Tibial nerve (tissue), 4 donors: Measurements from ENCODE around the gene RHBDD1. TPM values are rescaled to one million over a fixed set of nuclear protein-coding genes. Genes with fewer than 3 reads are reported as not detected.
A peak's percentile ranks its signal among the peaks of the same experiment; 100 is the strongest.

Experiments
- DNase-seq, 2 donors: peaks; one replicate each; pipeline ENCODE4 v3.0.0-alpha.2; 2019; ENCODE audit warnings: low spot score in 2 of 2
- H3K27ac ChIP-seq, 4 donors: fragments of 200-600 bp; sonication (generic) in 3 of 4; one replicate each; pipeline ENCODE4 v1.5.1; 2017 to 2019; ENCODE audit warnings: mild to moderate bottlenecking in 1 of 4
- H3K27me3 ChIP-seq, 2 donors: fragments of 200-600 bp; sonication (generic) in 1 of 2; one replicate each; pipeline versions ENCODE4 v1.5.1 to v1.6.0; 2017 to 2019
- H3K36me3 ChIP-seq, 3 donors: fragments of 200-600 bp; sonication (generic); one replicate each; pipeline ENCODE4 v1.5.1; 2018 to 2019
- H3K4me1 ChIP-seq, 4 donors: fragments of 200-600 bp; sonication (generic) in 3 of 4; one replicate each; pipeline ENCODE4 v1.5.1; 2017 to 2019
- H3K4me3 ChIP-seq, 4 donors: fragments of 200-600 bp; sonication (generic) in 3 of 4; one replicate each; pipeline ENCODE4 v1.5.1; 2017 to 2019; ENCODE audit warnings: mild to moderate bottlenecking in 1 of 4, moderate library complexity in 1 of 4
- H3K9me3 ChIP-seq, 4 donors: fragments of 200-600 bp; sonication (generic) in 3 of 4; one replicate each; pipeline ENCODE4 v1.5.1; 2017 to 2019
- EP300 ChIP-seq, 2 donors: sonication (generic); formaldehyde crosslinking; IDR thresholded peaks; one replicate each; pipeline ENCODE4 v1.6.1; 2017; ENCODE audit warnings: antibody characterized with exemption in 2 of 2, mild to moderate bottlenecking in 1 of 2
- POLR2A ChIP-seq, 2 donors: fragments of 450-650 bp; IDR thresholded peaks; one replicate each; pipeline ENCODE4 v1.6.1; 2017; ENCODE audit warnings: antibody characterized with exemption in 2 of 2, mild to moderate bottlenecking in 2 of 2, moderate library complexity in 2 of 2
- WGBS, 2 donors: methylation state at CpG; one replicate each; pipeline ENCODE4 v1.1.5; 2018; 5-methylcytosine and 5-hydroxymethylcytosine counted together
- total RNA-seq, 4 donors: library from RNA; depleted of rRNA; stranded (reverse); fragments of >200 nt; gene quantifications; one replicate each; pipeline ENCODE4 v1.1.0, GENCODE V29; 2016
- TF ChIP-seq, protein P1 (sequence below), 5 experiments: fragments of 200-600 bp in 3 of 5; fragments of 450-650 bp in 2 of 5; sonication (generic) in 3 of 5; IDR thresholded peaks; one replicate each; pipeline ENCODE4 v1.5.1; 2016 to 2019; ENCODE audit warnings: antibody characterized with exemption in 5 of 5, mild to moderate bottlenecking in 3 of 5, moderate library complexity in 2 of 5

RHBDD1 gene
- total RNA-seq, 4 donors from 2014 or later, result 14.9 to 29.4 (median 25.0) TPM

DNA sequence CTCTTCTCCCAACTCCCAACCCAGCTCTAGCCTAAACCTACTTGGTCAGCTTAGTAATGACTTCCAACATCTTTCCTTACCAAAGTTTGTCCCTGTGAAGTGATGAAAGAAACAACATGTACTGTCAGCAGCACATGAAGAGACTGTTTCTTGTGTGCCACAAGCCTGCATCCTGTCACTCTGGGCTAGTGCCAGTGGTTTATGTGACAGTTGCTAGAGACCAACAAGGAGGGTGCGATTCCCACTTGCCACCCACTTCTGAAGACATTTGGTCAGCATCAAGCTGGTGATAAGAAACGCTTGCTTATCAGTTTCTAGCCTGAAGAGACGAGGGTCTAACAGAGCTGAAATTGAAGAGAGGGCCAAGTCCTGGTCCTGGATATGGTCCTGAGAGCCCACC is 195.5 kb downstream of the RHBDD1 start:
- H3K4me1 ChIP-seq, result no peaks in the 10 kb centered on the region
- WGBS, 2 donors, result 67 to 75% methylated on average over 3 of the region's 3 CpGs
- DNase-seq, result no peak
- no peaks in the 10 kb centered on the region for H3K27me3 ChIP-seq
- H3K27ac ChIP-seq, result no peak overlapping the region
- TF ChIP-seq POLR2A (IDR thresholded peaks at IDR 0.05), result no peak
- no peak for TF ChIP-seq EP300 (IDR thresholded peaks at IDR 0.05)
- TF ChIP-seq, protein P1, sequence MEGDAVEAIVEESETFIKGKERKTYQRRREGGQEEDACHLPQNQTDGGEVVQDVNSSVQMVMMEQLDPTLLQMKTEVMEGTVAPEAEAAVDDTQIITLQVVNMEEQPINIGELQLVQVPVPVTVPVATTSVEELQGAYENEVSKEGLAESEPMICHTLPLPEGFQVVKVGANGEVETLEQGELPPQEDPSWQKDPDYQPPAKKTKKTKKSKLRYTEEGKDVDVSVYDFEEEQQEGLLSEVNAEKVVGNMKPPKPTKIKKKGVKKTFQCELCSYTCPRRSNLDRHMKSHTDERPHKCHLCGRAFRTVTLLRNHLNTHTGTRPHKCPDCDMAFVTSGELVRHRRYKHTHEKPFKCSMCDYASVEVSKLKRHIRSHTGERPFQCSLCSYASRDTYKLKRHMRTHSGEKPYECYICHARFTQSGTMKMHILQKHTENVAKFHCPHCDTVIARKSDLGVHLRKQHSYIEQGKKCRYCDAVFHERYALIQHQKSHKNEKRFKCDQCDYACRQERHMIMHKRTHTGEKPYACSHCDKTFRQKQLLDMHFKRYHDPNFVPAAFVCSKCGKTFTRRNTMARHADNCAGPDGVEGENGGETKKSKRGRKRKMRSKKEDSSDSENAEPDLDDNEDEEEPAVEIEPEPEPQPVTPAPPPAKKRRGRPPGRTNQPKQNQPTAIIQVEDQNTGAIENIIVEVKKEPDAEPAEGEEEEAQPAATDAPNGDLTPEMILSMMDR (IDR thresholded peaks at IDR 0.05), result no peak
- no peaks in the 10 kb centered on the region for H3K36me3 ChIP-seq
- H3K9me3 ChIP-seq, result no peaks in the 10 kb centered on the region
- H3K4me3 ChIP-seq, result no peak overlapping the region

DNA sequence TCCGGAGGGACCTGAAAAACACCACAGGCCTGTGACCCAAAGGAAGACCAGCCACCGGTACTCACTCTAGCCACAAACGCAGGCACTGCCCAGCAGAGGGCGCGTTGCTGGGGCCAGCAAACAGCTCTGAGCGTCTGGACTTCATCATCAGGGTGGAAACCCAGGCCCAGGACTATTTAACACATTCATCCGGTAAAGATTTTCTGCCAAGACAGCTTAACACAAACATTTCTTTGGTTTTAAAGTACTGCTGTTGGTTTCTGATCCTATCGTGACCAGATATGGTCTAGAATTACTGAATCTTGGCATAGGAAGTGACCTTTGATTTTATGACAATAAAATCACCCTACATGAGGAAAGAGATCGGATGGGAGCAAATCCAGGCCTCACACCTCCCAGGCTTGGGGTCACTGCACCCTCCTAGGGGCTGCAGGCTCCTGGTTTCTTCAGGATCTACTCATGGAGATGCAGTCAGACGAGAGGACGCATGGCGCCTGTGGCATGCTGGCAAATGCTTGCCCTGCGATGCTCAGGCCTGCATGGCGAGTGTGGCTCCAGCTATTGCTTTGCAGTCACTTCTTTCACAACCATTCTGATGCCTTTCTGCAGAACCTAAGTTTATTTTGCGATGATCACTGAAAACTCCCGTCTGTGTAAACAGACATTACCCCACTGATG is 197.8 kb downstream of the RHBDD1 start:
- WGBS, 2 donors, result 50 to 54% methylated on average over 16 of the region's 16 CpGs

DNA sequence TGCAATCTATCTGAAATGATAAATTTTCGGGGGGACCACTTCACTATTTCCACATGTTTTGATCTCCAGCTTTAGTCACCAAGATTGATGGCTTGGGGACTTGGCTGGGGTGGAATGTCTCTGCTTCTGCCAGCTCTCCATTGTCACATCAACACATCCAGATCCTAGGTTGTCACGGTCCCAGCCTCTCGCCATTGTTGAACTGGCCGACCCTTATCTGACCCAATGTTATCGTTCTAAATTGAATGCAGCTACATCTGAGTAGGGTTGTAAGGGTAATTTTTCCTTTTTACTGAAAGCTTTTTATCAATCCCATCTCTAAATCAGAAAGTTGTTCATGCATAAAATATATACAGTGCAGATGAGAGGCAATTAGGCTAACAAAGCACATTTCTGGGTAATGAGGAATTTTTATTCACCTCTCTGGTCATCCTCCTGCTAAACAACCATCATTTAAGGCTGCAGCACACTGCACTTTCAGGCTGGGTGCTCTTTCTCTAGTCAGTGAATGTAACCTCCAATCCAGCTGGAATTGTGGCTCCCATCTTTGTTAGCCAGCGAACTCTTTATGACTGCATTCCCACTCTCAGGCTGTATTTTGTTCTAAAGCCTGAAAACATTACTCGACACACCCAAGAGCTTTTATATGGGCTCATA is 200.0 kb downstream of the RHBDD1 start:
- 40 to 49% methylated on average over 7 of the region's 7 CpGs for WGBS, 2 donors
- no peak for TF ChIP-seq POLR2A (IDR thresholded peaks at IDR 0.05)
- TF ChIP-seq EP300 (IDR thresholded peaks at IDR 0.05), result no peak
- TF ChIP-seq, protein P1 (IDR thresholded peaks at IDR 0.05), result no peak

More for the DNA sequence above, 197.8 kb downstream of the RHBDD1 start:
- peak in 1 of 2 donors; percentile 12 for DNase-seq
- no peak for TF ChIP-seq POLR2A (IDR thresholded peaks at IDR 0.05)
- TF ChIP-seq, protein P1 (IDR thresholded peaks at IDR 0.05), result peak in 2 of 5 experiments; percentile 23 to 35
- Histone ChIP-seq H3K4me3 (no peak overlapping the region), H3K9me3 (no peaks in the 10 kb centered on the region), H3K36me3 (no peaks in the 10 kb centered on the region), H3K4me1 (no peaks in the 10 kb centered on the region), H3K27ac (no peak overlapping the region), H3K27me3 (no peaks in the 10 kb centered on the region)

DNA sequence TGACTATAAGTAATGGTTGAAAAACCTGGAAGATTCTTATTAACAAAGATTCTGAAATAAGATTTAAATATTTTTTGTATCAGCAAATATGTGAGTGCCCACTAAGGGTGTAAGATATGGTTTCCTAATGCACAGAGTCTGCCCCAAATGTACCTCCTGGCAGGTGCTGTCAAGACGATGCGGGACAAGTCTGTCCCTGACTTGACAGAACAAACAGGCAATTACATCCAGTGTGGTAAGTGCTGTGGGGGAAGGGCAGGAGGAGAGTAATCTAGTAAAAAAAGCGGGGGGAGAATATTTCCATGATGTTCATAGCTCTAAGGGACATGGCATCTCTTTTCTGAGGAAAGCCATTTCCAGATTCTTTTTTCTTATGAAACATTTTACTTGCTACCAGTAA is 200.7 kb downstream of the RHBDD1 start:
- H3K27ac ChIP-seq, result no peak overlapping the region
- no peaks in the 10 kb centered on the region for H3K36me3 ChIP-seq
- TF ChIP-seq EP300 (IDR thresholded peaks at IDR 0.05) (no peak), POLR2A (IDR thresholded peaks at IDR 0.05) (no peak)
- TF ChIP-seq, protein P1 (IDR thresholded peaks at IDR 0.05), result no peak
- H3K27me3 ChIP-seq, result no peaks in the 10 kb centered on the region
- no peak overlapping the region for H3K4me3 ChIP-seq
- no peaks in the 10 kb centered on the region for H3K4me1 ChIP-seq
- H3K9me3 ChIP-seq, result no peaks in the 10 kb centered on the region
- WGBS, 2 donors, result 75 to 79% methylated on average over 3 of the region's 3 CpGs
- no peak for DNase-seq

More for the DNA sequence above, 200.0 kb downstream of the RHBDD1 start:
- Histone ChIP-seq H3K27ac (no peak overlapping the region), H3K4me1 (no peaks in the 10 kb centered on the region), H3K9me3 (no peaks in the 10 kb centered on the region), H3K4me3 (no peak overlapping the region), H3K27me3 (no peaks in the 10 kb centered on the region), H3K36me3 (no peaks in the 10 kb centered on the region)
- no peak for DNase-seq

DNA sequence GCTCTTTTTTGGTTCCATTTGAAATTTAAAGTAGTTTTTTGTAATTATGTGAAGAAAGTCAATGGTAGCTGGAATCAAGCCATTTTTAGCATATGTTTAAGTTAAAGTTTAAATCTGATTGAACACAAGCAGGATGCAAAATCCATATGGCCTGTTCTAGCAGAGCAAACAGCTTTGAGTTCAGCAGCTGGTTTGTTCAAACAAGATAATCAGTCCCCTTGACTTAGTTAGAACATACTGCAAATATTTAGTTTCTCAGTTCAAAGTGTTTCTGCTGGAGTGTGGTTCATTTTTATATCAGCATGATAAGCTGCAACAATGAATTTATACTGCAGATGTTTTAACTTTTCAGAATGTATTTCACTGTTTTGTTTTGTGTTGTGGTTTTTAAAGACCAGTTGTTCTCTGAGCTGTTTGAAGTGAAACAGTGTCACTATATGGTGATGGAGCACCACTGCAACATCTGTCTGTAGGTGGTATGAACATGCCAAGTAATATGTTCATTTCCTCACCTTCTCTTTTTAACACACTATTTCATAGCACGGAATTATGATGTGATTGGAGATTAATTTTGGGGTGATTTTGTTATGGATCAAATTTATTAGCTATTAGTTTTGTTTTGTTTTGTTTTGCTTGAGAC is 202.8 kb downstream of the RHBDD1 start:
- H3K36me3 ChIP-seq, result no peaks in the 10 kb centered on the region
- H3K9me3 ChIP-seq, result no peaks in the 10 kb centered on the region
- no peak overlapping the region for H3K4me3 ChIP-seq
- no peaks in the 10 kb centered on the region for H3K27me3 ChIP-seq
- WGBS, 2 donors, result 68 to 81% methylated on average over 1 of the region's 1 CpG
- H3K27ac ChIP-seq, result no peak overlapping the region
- no peaks in the 10 kb centered on the region for H3K4me1 ChIP-seq
- DNase-seq, result no peak
- TF ChIP-seq POLR2A (IDR thresholded peaks at IDR 0.05), result no peak
- TF ChIP-seq, protein P1 (IDR thresholded peaks at IDR 0.05), result no peak
